ENCODE results near the gene NMS. TPM values are rescaled to one million over a fixed set of nuclear protein-coding genes. Genes with fewer than 3 reads are reported as not detected.

NMS gene
- total RNA-seq, 1 donor: not detected

GRCh38 chr2:100522430-100522829 lies 52.1 kb downstream of the NMS start:
- H3K27me3 ChIP-seq (ENCODE audit: insufficient read depth, low read length): no peaks in the 10 kb centered on the region
- no peaks in the 10 kb centered on the region for H3K9me3 ChIP-seq (ENCODE audit: low read depth, low read length)
- H3K4me1 ChIP-seq (ENCODE audit: insufficient read depth, low read length): no peaks in the 10 kb centered on the region
- H3K4me3 ChIP-seq (ENCODE audit: low read length): no peak overlapping the region

- H3K9me3 ChIP-seq (ENCODE audit: low read depth, low read length): no peaks in the 10 kb centered on the region
- no peaks in the 10 kb centered on the region for H3K4me1 ChIP-seq (ENCODE audit: insufficient read depth, low read length)
- no peak overlapping the region for H3K4me3 ChIP-seq (ENCODE audit: low read length)
- no peaks in the 10 kb centered on the region for H3K27me3 ChIP-seq (ENCODE audit: insufficient read depth, low read length)
Observed at GRCh38 chr2:100524331-100524730, 54.0 kb downstream of the NMS start.

GRCh38 chr2:100526868-100527267 lies 56.6 kb downstream of the NMS start:
- Histone ChIP-seq H3K27me3 (ENCODE audit: insufficient read depth, low read length) (no peaks in the 10 kb centered on the region), H3K4me1 (ENCODE audit: insufficient read depth, low read length) (no peaks in the 10 kb centered on the region), H3K4me3 (ENCODE audit: low read length) (no peak overlapping the region), H3K9me3 (ENCODE audit: low read depth, low read length) (no peaks in the 10 kb centered on the region)

GRCh38 chr2:100527440-100528015 lies 57.2 kb downstream of the NMS start:
- Histone ChIP-seq H3K4me3 (ENCODE audit: low read length) (no peak overlapping the region), H3K27me3 (ENCODE audit: insufficient read depth, low read length) (no peaks in the 10 kb centered on the region), H3K9me3 (ENCODE audit: low read depth, low read length) (no peaks in the 10 kb centered on the region), H3K4me1 (ENCODE audit: insufficient read depth, low read length) (no peaks in the 10 kb centered on the region)

- peaks cover 4% of the 10 kb centered on the region for H3K27me3 ChIP-seq (ENCODE audit: insufficient read depth, low read length)
- H3K9me3 ChIP-seq (ENCODE audit: low read depth, low read length): no peaks in the 10 kb centered on the region
Observed at GRCh38 chr2:100529176-100529575, 58.9 kb downstream of the NMS start.

GRCh38 chr2:100529900-100530299 lies 59.6 kb downstream of the NMS start:
- Histone ChIP-seq H3K4me1 (ENCODE audit: insufficient read depth, low read length) (no peaks in the 10 kb centered on the region), H3K9me3 (ENCODE audit: low read depth, low read length) (no peaks in the 10 kb centered on the region), H3K27me3 (ENCODE audit: insufficient read depth, low read length) (peaks cover 4% of the 10 kb centered on the region), H3K4me3 (ENCODE audit: low read length) (no peak overlapping the region)

More at GRCh38 chr2:100529176-100529575, 58.9 kb downstream of the NMS start:
- H3K4me3 ChIP-seq (ENCODE audit: low read length): no peak overlapping the region
- H3K4me1 ChIP-seq (ENCODE audit: insufficient read depth, low read length): no peaks in the 10 kb centered on the region

Other genes starting within 250 kb of the NMS start
- gene LONRF2, start 148.0 kb upstream of the NMS start, total RNA-seq: 0.10 TPM
- 6.0 TPM for gene CHST10, start 52.8 kb upstream of the NMS start, total RNA-seq
- 15.1 TPM for gene PDCL3, start 92.5 kb downstream of the NMS start, total RNA-seq

All from mononuclear cell (primary cell).